GM08714 (cell line): ENCODE measurements around the gene GSKIP.

Source experiments
- H3K4me3 ChIP-seq: fragments of 200-500 bp; sonication (Bioruptor generic); 2 replicates; pipeline ENCODE4 v1.5.1; 2014; ENCODE audit warnings: mild to moderate bottlenecking, low read length, inconsistent platforms
- ZNF274 ChIP-seq: IDR thresholded peaks from 2 replicates; pipeline ENCODE4 v1.6.1; 2012; ENCODE audit warnings: mild to moderate bottlenecking, low read depth, low read length

The GSKIP gene

DNA sequence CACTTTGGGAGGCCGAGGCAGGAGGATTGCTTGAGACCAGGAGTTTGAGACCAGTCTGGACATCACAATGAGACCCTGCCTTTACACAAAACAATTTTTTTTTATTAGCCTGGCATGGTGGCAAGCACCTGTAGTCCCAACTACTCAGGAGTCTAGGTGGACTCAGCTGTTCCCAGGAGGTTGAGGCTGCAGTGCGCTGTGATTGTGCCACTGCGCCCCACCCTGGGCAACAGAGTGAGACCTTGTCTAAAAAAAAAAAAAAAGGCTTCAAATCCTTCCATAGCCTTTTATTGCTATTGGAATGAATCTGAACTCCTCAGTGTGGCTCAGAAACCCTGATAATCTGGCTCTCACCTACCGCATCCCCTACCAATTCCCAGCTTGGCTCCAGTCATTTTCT, 54.7 kb downstream of the GSKIP start:
- no peak for TF ChIP-seq ZNF274
- no peak overlapping the region for H3K4me3 ChIP-seq

- no peak for TF ChIP-seq ZNF274
- H3K4me3 ChIP-seq: no peak overlapping the region
Measured at GRCh38 chr14:96421236-96421635, 57.9 kb downstream of the GSKIP start.

DNA sequence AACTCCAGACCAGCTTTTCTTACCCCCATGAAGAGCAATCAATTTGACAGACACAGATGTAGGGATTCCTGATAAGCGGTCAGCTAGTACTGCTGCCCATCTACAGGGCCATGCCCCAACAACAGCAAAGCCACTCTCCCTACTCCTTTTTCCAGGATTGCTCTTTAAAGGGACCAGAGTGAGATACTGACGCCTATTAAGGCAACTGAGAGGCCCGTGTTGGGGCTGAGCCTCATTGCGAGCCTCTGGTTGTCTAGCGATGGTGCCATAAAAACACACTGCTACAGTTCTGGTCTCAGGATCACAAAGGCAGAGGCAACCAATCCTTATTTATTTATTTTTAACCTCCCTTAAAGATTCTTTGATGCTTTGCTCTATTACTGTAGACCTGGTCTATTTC, 59.7 kb downstream of the GSKIP start:
- no peak overlapping the region for H3K4me3 ChIP-seq
- no peak for TF ChIP-seq ZNF274

- H3K4me3 ChIP-seq: peak overlapping the region; percentile 64; the same call in 1 of the 2 replicates
- no peak for TF ChIP-seq ZNF274
Measured at GRCh38 chr14:96423446-96424108, 60.3 kb downstream of the GSKIP start.

GRCh38 chr14:96424109-96424989, 61.0 kb downstream of the GSKIP start:
- peak overlapping the region; percentile 64 for H3K4me3 ChIP-seq
- no peak for TF ChIP-seq ZNF274

- no peak overlapping the region for H3K4me3 ChIP-seq
- no peak for TF ChIP-seq ZNF274
Measured at GRCh38 chr14:96434040-96434439, 70.7 kb downstream of the GSKIP start.
